H1 (cell line): ENCODE results near the gene DEDD2. TPM values are rescaled to one million over a fixed set of nuclear protein-coding genes. Genes with fewer than 3 reads are reported as not detected.

Experiments
- CTCF ChIA-PET: fragments of 300-600 bp; sonication (Branson Sonifier 250); formaldehyde crosslinking; loops from one replicate; lab custom pipeline; 2021; ENCODE audit not compliant: partially characterized antibody; lab: Charles Lee
- POLR2A ChIA-PET: fragments of 300-600 bp; sonication (Branson Sonifier 250); formaldehyde crosslinking; loops from one replicate; lab custom pipeline; 2021; ENCODE audit warnings: inconsistent platforms; ENCODE audit not compliant: partially characterized antibody; lab: Charles Lee
- DNase-seq, 2 experiments: peaks; one replicate each; pipeline versions ENCODE4 v3.0.0 to v3.0.0-alpha.2; 2010 to 2022; ENCODE audit warnings: low spot score in 2 of 2, low read depth in 1 of 2, mixed read lengths in 1 of 2
- FAIRE-seq: peaks from 2 replicates; lab custom pipeline; 2011; peaks lifted over from hg19 to GRCh38; lab: Jason Lieb, UNC
- H2AFZ ChIP-seq: 2 replicates; pipeline ENCODE4 v1.8.1; 2012; ENCODE audit warnings: low read length, inconsistent platforms
- H2AK5ac ChIP-seq: 2 replicates; pipeline ENCODE4 v1.6.1; 2013; ENCODE audit warnings: low read depth, low read length
- H2BK120ac ChIP-seq: replicated peaks from 2 replicates; pipeline ENCODE3; 2013; ENCODE audit warnings: low read depth, low read length, inconsistent platforms
- H2BK12ac ChIP-seq: 2 replicates; pipeline ENCODE4 v1.6.1; 2013; ENCODE audit warnings: low read depth, low read length
- H2BK15ac ChIP-seq: 2 replicates; pipeline ENCODE4 v1.6.1; 2013; ENCODE audit warnings: low read length
- H2BK20ac ChIP-seq: 2 replicates; pipeline ENCODE4 v1.6.1; 2013; ENCODE audit warnings: low read length
- H2BK5ac ChIP-seq: 2 replicates; pipeline ENCODE4 v1.6.1; 2013; ENCODE audit warnings: low read depth, low read length
- H3K14ac ChIP-seq: 2 replicates; pipeline ENCODE4 v1.6.1; 2013; ENCODE audit warnings: inconsistent platforms; ENCODE audit not compliant: insufficient read length
- H3K18ac ChIP-seq: 2 replicates; pipeline ENCODE4 v1.6.1; 2013; ENCODE audit warnings: low read length; ENCODE audit errors: extremely low read depth
- H3K23ac ChIP-seq: 2 replicates; pipeline ENCODE4 v1.6.1; 2013; ENCODE audit warnings: inconsistent platforms; ENCODE audit not compliant: insufficient read length
- H3K23me2 ChIP-seq: 2 replicates; pipeline ENCODE4 v1.6.1; 2013; ENCODE audit warnings: low read depth, low read length
- H3K27ac ChIP-seq: 2 replicates; pipeline ENCODE4 v1.6.1; 2011; ENCODE audit warnings: low read depth, low read length, inconsistent platforms
- H3K27me3 ChIP-seq, 4 experiments: replicated peaks in 1 of 4; 1 replicate in 1 of 4; 2 replicates in 3 of 4; pipeline versions ENCODE4 v1.6.1 to v1.8.1; 2011 to 2013; ENCODE audit warnings: low read length in 3 of 4, mild to moderate bottlenecking in 3 of 4, inconsistent platforms in 2 of 4, mixed read lengths in 2 of 4, moderate library complexity in 1 of 4; ENCODE audit not compliant: control insufficient read depth in 3 of 4, insufficient read depth in 3 of 4; ENCODE audit errors: extremely low read depth in 1 of 4
- H3K36me3 ChIP-seq, 4 experiments: 2 replicates each; pipeline versions ENCODE4 v1.6.1 to v1.8.1; 2011 to 2013; ENCODE audit warnings: mild to moderate bottlenecking in 4 of 4, low read length in 3 of 4, moderate library complexity in 2 of 4, control low read depth in 1 of 4, inconsistent platforms in 1 of 4; ENCODE audit not compliant: insufficient read depth in 4 of 4, control insufficient read depth in 2 of 4
- H3K4ac ChIP-seq: replicated peaks from 2 replicates; pipeline ENCODE3; 2013; ENCODE audit warnings: low read length, low read depth, mixed read lengths, inconsistent platforms; ENCODE audit not compliant: insufficient read length
- H3K4me1 ChIP-seq, 4 experiments: replicated peaks in 1 of 4; 1 replicate in 1 of 4; 2 replicates in 3 of 4; pipeline versions ENCODE4 v1.6.1 to v1.8.1; 2011 to 2013; ENCODE audit warnings: low read length in 3 of 4, inconsistent platforms in 2 of 4, mixed read lengths in 1 of 4; ENCODE audit not compliant: insufficient read depth in 4 of 4, control insufficient read depth in 3 of 4
- H3K4me2 ChIP-seq, 2 experiments: 2 replicates each; pipeline versions ENCODE4 v1.6.1 to v1.8.1; 2011 to 2013; ENCODE audit warnings: low read depth in 2 of 2, low read length in 2 of 2, control low read depth in 1 of 2, inconsistent platforms in 1 of 2, mild to moderate bottlenecking in 1 of 2; ENCODE audit not compliant: insufficient read depth in 1 of 2
- H3K4me3 ChIP-seq, 4 experiments: fragments of 200-600, 300-600 bp in 1 of 4; sonication (generic), shearing (Covaris generic), sonication (Bioruptor Twin) in 1 of 4; 2 replicates each; pipeline versions ENCODE4 v1.5.1 to v1.8.1; 2011 to 2016; ENCODE audit warnings: low read length in 4 of 4, low read depth in 3 of 4, control low read depth in 2 of 4, inconsistent platforms in 2 of 4, mild to moderate bottlenecking in 2 of 4, mixed read lengths in 1 of 4, moderate library complexity in 1 of 4; ENCODE audit not compliant: insufficient read depth in 2 of 4; ENCODE audit errors: extremely low read depth in 1 of 4
- H3K56ac ChIP-seq: replicated peaks from 2 replicates; pipeline ENCODE3; 2013; ENCODE audit warnings: low read depth, mild to moderate bottlenecking, mixed read lengths, low read length, inconsistent platforms; ENCODE audit not compliant: insufficient read length
- H3K79me1 ChIP-seq: 2 replicates; pipeline ENCODE4 v1.6.1; 2013; ENCODE audit warnings: low read depth, low read length, control low read depth
- H3K79me2 ChIP-seq, 2 experiments: 2 replicates each; pipeline versions ENCODE4 v1.6.1 to v1.8.1; 2012 to 2013; ENCODE audit warnings: low read length in 2 of 2, mild to moderate bottlenecking in 2 of 2, inconsistent platforms in 1 of 2; ENCODE audit not compliant: insufficient read depth in 2 of 2, control insufficient read depth in 1 of 2
- H3K9ac ChIP-seq, 4 experiments: replicated peaks in 1 of 4; 1 replicate in 1 of 4; 2 replicates in 3 of 4; pipeline versions ENCODE4 v1.6.1 to v1.8.1; 2011 to 2013; ENCODE audit warnings: low read depth in 3 of 4, low read length in 3 of 4, control low read depth in 2 of 4, mild to moderate bottlenecking in 2 of 4, moderate library complexity in 2 of 4, inconsistent platforms in 1 of 4; ENCODE audit errors: extremely low read depth in 1 of 4
- H3K9me3 ChIP-seq, 2 experiments: 2 replicates each; pipeline versions ENCODE4 v1.6.1 to v1.8.1; 2012 to 2013; ENCODE audit warnings: mild to moderate bottlenecking in 2 of 2, moderate library complexity in 2 of 2, control low read depth in 1 of 2, inconsistent platforms in 1 of 2, low read depth in 1 of 2, low read length in 1 of 2, mixed read lengths in 1 of 2; ENCODE audit not compliant: insufficient read depth in 2 of 2
- H4K20me1 ChIP-seq, 2 experiments: replicated peaks in 1 of 2; 2 replicates each; pipeline versions ENCODE3 to v1.8.1; 2011 to 2013; ENCODE audit warnings: inconsistent platforms in 2 of 2, low read length in 2 of 2, mild to moderate bottlenecking in 1 of 2; ENCODE audit not compliant: insufficient read depth in 2 of 2, control insufficient read depth in 1 of 2
- H4K5ac ChIP-seq: 2 replicates; pipeline ENCODE4 v1.6.1; 2013; ENCODE audit warnings: low read length, low read depth, mixed read lengths, inconsistent platforms; ENCODE audit not compliant: insufficient read length
- H4K8ac ChIP-seq: 2 replicates; pipeline ENCODE4 v1.8.0; 2013; ENCODE audit warnings: mild to moderate bottlenecking, moderate library complexity, low read length, inconsistent platforms; ENCODE audit not compliant: insufficient read depth; ENCODE audit errors: extremely low read depth
- H4K91ac ChIP-seq: replicated peaks from 2 replicates; pipeline ENCODE3; 2013; ENCODE audit warnings: low read length, mixed read lengths, inconsistent platforms; ENCODE audit not compliant: insufficient read length
- SIX5 ChIP-seq: IDR thresholded peaks from 2 replicates; pipeline ENCODE4 v1.6.1; 2011; ENCODE audit warnings: mild to moderate bottlenecking, low read depth, low read length
- SRF ChIP-seq: IDR thresholded peaks from 2 replicates; pipeline ENCODE4 v1.6.1; 2011; ENCODE audit warnings: mild to moderate bottlenecking, low read depth, low read length, moderate library complexity
- WGBS, 2 experiments: shearing (Covaris generic) in 1 of 2; methylation state at CpG; one replicate each; pipeline versions ENCODE4 v1.1.6 to v1.1.7; 2013 to 2015; ENCODE audit warnings: low lambda C conversion rate in 2 of 2, mixed read lengths in 2 of 2, inconsistent platforms in 1 of 2, low coverage in 1 of 2, missing lambda C conversion rate in 1 of 2; ENCODE audit not compliant: insufficient replicate concordance in 2 of 2, insufficient coverage in 1 of 2, insufficient read length in 1 of 2; ENCODE audit errors: extremely low coverage in 1 of 2, missing lambda C conversion rate in 1 of 2; 5-methylcytosine and 5-hydroxymethylcytosine counted together
- polyA plus RNA-seq, 7 experiments: library from polyadenylated mRNA; depleted of rRNA in 3 of 7; stranded (reverse) in 5 of 7; unstranded in 2 of 7; fragments of >200 nt in 5 of 7; fragments of 200-250 nt in 2 of 7; gene quantifications; 1 replicate in 5 of 7; 2 replicates in 1 of 7; 4 replicates in 1 of 7; pipeline versions ENCODE4 v1.2.1 to v1.2.3, GENCODE V29; 2011 to 2013; ENCODE audit warnings: missing spikeins in 2 of 7, mixed read lengths in 2 of 7
- total RNA-seq: library from RNA; stranded (reverse); fragmentation: NEBNext Ultra II Directional; extraction: Animal tissue kit (Norgen Biotek cat#: 25700); gene quantifications from 2 replicates; pipeline ENCODE4 v1.2.1, GENCODE V29; 2021

Gene DEDD2
- total and polyA plus RNA-seq, 2 of the 8 experiments (the other 6 are each of a cell fraction or from before 2014, with no cell fraction given), result 37.8 to 65.0 TPM

- Histone ChIP-seq H3K36me3 (peaks cover 10 to 58% (median 38%) of the 10 kb centered on the region in 4 experiments; a peak in 7 of 8 replicates), H3K79me1 (peaks cover 3% of the 10 kb centered on the region; the same call in 1 of the 2 replicates)
- TF ChIP-seq SIX5, result no peak
- no peak for TF ChIP-seq SRF
Measured at GRCh38 chr19:42235181-42235580, 17.7 kb upstream of the DEDD2 start.

More at GRCh38 chr19:42235181-42235580, 17.7 kb upstream of the DEDD2 start:
- CTCF ChIA-PET, result interaction anchor here (0.6 to 2.5 kb wide), 10 partner anchors 11 to 126 kb away, joined by 3 to 6 read pairs (median 4); partner anchors contain the start of genes POU2F2 and ZNF526
- no peak overlapping the region for H2BK15ac ChIP-seq
- H3K79me2 ChIP-seq, result peaks cover 0 to under 1% of the 10 kb centered on the region in 2 experiments; a peak in 1 of 4 replicates
- H3K14ac ChIP-seq, result no peak overlapping the region
- H2BK12ac ChIP-seq, result no peak overlapping the region
- H3K4ac ChIP-seq, result no peak overlapping the region
- H3K23ac ChIP-seq, result no peak overlapping the region
- no peak overlapping the region for H3K9ac ChIP-seq
- H2AK5ac ChIP-seq, result no peak overlapping the region
- H4K20me1 ChIP-seq, result peaks cover 14 to 25% of the 10 kb centered on the region in 2 experiments
- FAIRE-seq (no peak), DNase-seq (no peak)
- no peak overlapping the region for H4K91ac ChIP-seq
- H3K4me2 ChIP-seq, result no peak overlapping the region
- H2BK120ac ChIP-seq, result no peak overlapping the region
- H3K4me1 ChIP-seq, result no peaks in the 10 kb centered on the region
- H3K23me2 ChIP-seq, result no peaks in the 10 kb centered on the region
- H4K8ac ChIP-seq, result no peak overlapping the region
- POLR2A ChIA-PET, result interaction anchor here (1.2 to 4.5 kb wide), 4 partner anchors 8 to 14 kb away, joined by 3 to 21 read pairs (median 10); partner anchors contain the start of gene ZNF526
- H3K27me3 ChIP-seq, result no peaks in the 10 kb centered on the region; a peak in 1 of 7 replicates
- H2BK20ac ChIP-seq, result no peak overlapping the region; the same call in 1 of the 2 replicates
- no peak overlapping the region for H3K27ac ChIP-seq
- no peak overlapping the region for H2BK5ac ChIP-seq
- 85% methylated on average over 5 of the region's 5 CpGs; no CpG with 5 or more reads in 1 of the 2 experiments for WGBS, 2 experiments
- no peak overlapping the region for H3K56ac ChIP-seq
- H2AFZ ChIP-seq, result no peak overlapping the region
- H3K9me3 ChIP-seq, result no peaks in the 10 kb centered on the region
- H3K4me3 ChIP-seq, result no peak overlapping the region
- no peak overlapping the region for H4K5ac ChIP-seq
- H3K18ac ChIP-seq, result no peak overlapping the region
